ENCODE data around the gene DAD1. TPM values are rescaled to one million over a fixed set of nuclear protein-coding genes. Genes with fewer than 3 reads are reported as not detected.
A peak's percentile ranks its signal among the peaks of the same experiment; 100 is the strongest.

Gene DAD1
- total RNA-seq, 4 donors from 2014 or later = 31.4 to 154 (median 141) TPM

- intact Hi-C loops (cut with DNase I; ENCODE audit: low total_unique reads) = loop anchor here (10.0 kb wide), 1 partner anchor 1375 kb away; the partner anchor contains the start of gene OR5AU1
- Histone ChIP-seq H3K4me1 (peaks cover 0 to 7% (median 2%) of the 10 kb centered on the region in 4 donors), H3K27ac (no peak overlapping the region), H3K4me3 (no peak overlapping the region), H3K36me3 (no peaks in the 10 kb centered on the region), H3K9me3 (no peaks in the 10 kb centered on the region), H3K27me3 (no peaks in the 10 kb centered on the region)
- in situ Hi-C loops (cut with MboI; ENCODE audit: low pct_ligation_motif_present in 1 of 4, low pct_unique_long_range_greater_than_20kb in 1 of 4, low sequenced_read_pairs in 3 of 4) = no loop called here
- 64% methylated on average over 1 of the region's 1 CpG; no CpG with 5 or more reads in 1 of the 2 donors for WGBS, 2 donors (ENCODE audit: low coverage in 1 of 2)
- TF ChIP-seq EP300 (IDR thresholded peaks at IDR 0.05; ENCODE audit: low read depth) = no peak
- no peak for TF ChIP-seq POLR2A (IDR thresholded peaks at IDR 0.05)
- DNase-seq = no peak
Observed at GRCh38 chr14:22530127-22530526, 58.9 kb downstream of the DAD1 start.

- H3K9me3 ChIP-seq = no peaks in the 10 kb centered on the region
- TF ChIP-seq POLR2AphosphoS5 (IDR thresholded peaks at IDR 0.05) (no peak), EP300 (IDR thresholded peaks at IDR 0.05; ENCODE audit: low read depth) (no peak), POLR2A (IDR thresholded peaks at IDR 0.05) (no peak)
- TF ChIP-seq, protein P1, sequence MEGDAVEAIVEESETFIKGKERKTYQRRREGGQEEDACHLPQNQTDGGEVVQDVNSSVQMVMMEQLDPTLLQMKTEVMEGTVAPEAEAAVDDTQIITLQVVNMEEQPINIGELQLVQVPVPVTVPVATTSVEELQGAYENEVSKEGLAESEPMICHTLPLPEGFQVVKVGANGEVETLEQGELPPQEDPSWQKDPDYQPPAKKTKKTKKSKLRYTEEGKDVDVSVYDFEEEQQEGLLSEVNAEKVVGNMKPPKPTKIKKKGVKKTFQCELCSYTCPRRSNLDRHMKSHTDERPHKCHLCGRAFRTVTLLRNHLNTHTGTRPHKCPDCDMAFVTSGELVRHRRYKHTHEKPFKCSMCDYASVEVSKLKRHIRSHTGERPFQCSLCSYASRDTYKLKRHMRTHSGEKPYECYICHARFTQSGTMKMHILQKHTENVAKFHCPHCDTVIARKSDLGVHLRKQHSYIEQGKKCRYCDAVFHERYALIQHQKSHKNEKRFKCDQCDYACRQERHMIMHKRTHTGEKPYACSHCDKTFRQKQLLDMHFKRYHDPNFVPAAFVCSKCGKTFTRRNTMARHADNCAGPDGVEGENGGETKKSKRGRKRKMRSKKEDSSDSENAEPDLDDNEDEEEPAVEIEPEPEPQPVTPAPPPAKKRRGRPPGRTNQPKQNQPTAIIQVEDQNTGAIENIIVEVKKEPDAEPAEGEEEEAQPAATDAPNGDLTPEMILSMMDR (IDR thresholded peaks at IDR 0.05) = no peak
- H3K27me3 ChIP-seq = no peaks in the 10 kb centered on the region
- no peak overlapping the region for H3K27ac ChIP-seq
- intact Hi-C loops (cut with DNase I; ENCODE audit: low total_unique reads) = no loop called here
- peaks cover 0 to 16% (median 7%) of the 10 kb centered on the region in 4 donors for H3K4me1 ChIP-seq
- no peaks in the 10 kb centered on the region for H3K36me3 ChIP-seq
- WGBS, 2 donors (ENCODE audit: low coverage in 1 of 2) = 67 to 82% methylated on average over 1 of the region's 1 CpG
- no peak overlapping the region for H3K4me3 ChIP-seq
- no peak for DNase-seq
- in situ Hi-C loops (cut with MboI; ENCODE audit: low pct_ligation_motif_present in 1 of 4, low pct_unique_long_range_greater_than_20kb in 1 of 4, low sequenced_read_pairs in 3 of 4) = no loop called here
Observed at GRCh38 chr14:22526744-22527143, 62.3 kb downstream of the DAD1 start.

DNA sequence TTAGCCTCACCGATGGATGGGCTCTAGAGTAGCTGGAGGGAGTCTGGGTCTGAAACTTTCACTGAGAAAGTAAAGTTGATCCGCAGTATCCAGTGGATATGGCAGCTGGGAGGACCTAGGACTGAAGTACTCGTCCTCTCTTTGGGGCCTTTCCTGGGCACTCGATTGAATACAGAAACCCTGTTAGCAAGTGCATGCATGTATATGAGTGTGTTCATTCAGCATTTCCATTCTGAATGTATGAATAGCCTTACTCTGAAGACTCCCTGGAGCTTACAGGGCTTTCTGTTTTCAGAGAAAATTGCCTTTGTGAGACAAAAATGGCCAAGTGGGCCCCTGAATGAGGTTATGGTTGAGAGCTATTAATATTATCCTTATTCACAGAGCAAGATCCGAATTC lies 62.8 kb downstream of the DAD1 start:
- H3K36me3 ChIP-seq = no peaks in the 10 kb centered on the region
- no peak for DNase-seq
- intact Hi-C loops (cut with DNase I; ENCODE audit: low total_unique reads) (no loop called here), in situ Hi-C loops (cut with MboI; ENCODE audit: low pct_ligation_motif_present in 1 of 4, low pct_unique_long_range_greater_than_20kb in 1 of 4, low sequenced_read_pairs in 3 of 4) (no loop called here)
- H3K9me3 ChIP-seq = no peaks in the 10 kb centered on the region
- H3K27ac ChIP-seq = peak overlapping the region in 1 of 4 donors; percentile 5
- no peak for TF ChIP-seq POLR2A (IDR thresholded peaks at IDR 0.05)
- TF ChIP-seq POLR2AphosphoS5 (IDR thresholded peaks at IDR 0.05) = no peak
- no peak for TF ChIP-seq EP300 (IDR thresholded peaks at IDR 0.05; ENCODE audit: low read depth)
- TF ChIP-seq, protein P1 (IDR thresholded peaks at IDR 0.05) = no peak
- H3K27me3 ChIP-seq = no peaks in the 10 kb centered on the region
- 83% methylated on average over 5 of the region's 5 CpGs; no CpG with 5 or more reads in 1 of the 2 donors for WGBS, 2 donors (ENCODE audit: low coverage in 1 of 2)
- H3K4me3 ChIP-seq = no peak overlapping the region
- H3K4me1 ChIP-seq = peaks cover 0 to 19% (median 7%) of the 10 kb centered on the region in 4 donors

GRCh38 chr14:22524784-22525161 lies 64.3 kb downstream of the DAD1 start:
- peaks cover 0 to 19% (median 7%) of the 10 kb centered on the region in 4 donors for H3K4me1 ChIP-seq
- H3K4me3 ChIP-seq = no peak overlapping the region
- in situ Hi-C loops (cut with MboI; ENCODE audit: low pct_ligation_motif_present in 1 of 4, low pct_unique_long_range_greater_than_20kb in 1 of 4, low sequenced_read_pairs in 3 of 4) = no loop called here
- intact Hi-C loops (cut with DNase I; ENCODE audit: low total_unique reads) = no loop called here
- H3K9me3 ChIP-seq = no peaks in the 10 kb centered on the region
- H3K27me3 ChIP-seq = no peaks in the 10 kb centered on the region
- no peak for DNase-seq
- TF ChIP-seq, protein P1 (IDR thresholded peaks at IDR 0.05) = no peak
- no peak for TF ChIP-seq POLR2A (IDR thresholded peaks at IDR 0.05)
- no peak for TF ChIP-seq POLR2AphosphoS5 (IDR thresholded peaks at IDR 0.05)
- no peak for TF ChIP-seq EP300 (IDR thresholded peaks at IDR 0.05; ENCODE audit: low read depth)
- peak overlapping the region in 1 of 4 donors; percentile 2 for H3K27ac ChIP-seq
- H3K36me3 ChIP-seq = no peaks in the 10 kb centered on the region

Measured in transverse colon (tissue), 4 donors.